Sigmoid colon (tissue), 7 donors: ENCODE data around the gene NRG4. TPM values are rescaled to one million over a fixed set of nuclear protein-coding genes. Genes with fewer than 3 reads are reported as not detected.

Experiments used
- DNase-seq: peaks from one replicate; pipeline ENCODE4 v3.0.0-alpha.2; 2019
- H3K27ac ChIP-seq, 4 donors: fragments of 200-600 bp; sonication (generic); one replicate each; pipeline ENCODE4 v1.5.1; 2016 to 2019; ENCODE audit warnings: mild to moderate bottlenecking in 1 of 4
- H3K27me3 ChIP-seq, 3 donors: fragments of 200-600 bp; sonication (generic); one replicate each; pipeline ENCODE4 v1.5.1; 2019; ENCODE audit warnings: mild to moderate bottlenecking in 1 of 3
- H3K36me3 ChIP-seq, 4 donors: fragments of 200-600 bp; sonication (generic); one replicate each; pipeline ENCODE4 v1.5.1; 2016 to 2019
- H3K4me1 ChIP-seq, 4 donors: fragments of 200-600 bp; sonication (generic); one replicate each; pipeline ENCODE4 v1.5.1; 2017 to 2019
- H3K4me3 ChIP-seq, 4 donors: fragments of 200-600 bp; sonication (generic); one replicate each; pipeline ENCODE4 v1.5.1; 2017 to 2019; ENCODE audit warnings: mild to moderate bottlenecking in 2 of 4, moderate library complexity in 1 of 4
- H3K9me3 ChIP-seq, 4 donors: fragments of 200-600 bp in 3 of 4; sonication (generic) in 3 of 4; one replicate each; pipeline versions ENCODE4 v1.5.1 to v1.6.1; 2013 to 2019
- CTCF ChIP-seq, 4 experiments: fragments of 450-650 bp in 3 of 4; fragments of 200-600 bp in 1 of 4; IDR thresholded peaks; one replicate each; pipeline ENCODE4 v1.5.1; 2016 to 2019; ENCODE audit warnings: antibody characterized with exemption in 4 of 4, mild to moderate bottlenecking in 3 of 4, moderate library complexity in 2 of 4
- EP300 ChIP-seq, 4 donors: sonication (generic); formaldehyde crosslinking; IDR thresholded peaks; one replicate each; pipeline ENCODE4 v1.6.1; 2017; ENCODE audit warnings: antibody characterized with exemption in 4 of 4
- POLR2A ChIP-seq, 2 donors: fragments of 450-650 bp; IDR thresholded peaks; one replicate each; pipeline ENCODE4 v1.6.1; 2016; ENCODE audit warnings: antibody characterized with exemption in 2 of 2, mild to moderate bottlenecking in 2 of 2, moderate library complexity in 2 of 2
- POLR2AphosphoS5 ChIP-seq, 4 donors: sonication (generic); formaldehyde crosslinking; IDR thresholded peaks; one replicate each; pipeline ENCODE4 v1.6.1; 2017; ENCODE audit warnings: antibody characterized with exemption in 4 of 4
- WGBS, 2 donors: extraction: QIAGEN DNeasy Blood & Tissue Kit; methylation state at CpG; one replicate each; pipeline ENCODE4 v1.1.7; 2013; 5-methylcytosine and 5-hydroxymethylcytosine counted together
- intact Hi-C: fragments of 100-400 bp; cut with DNase I; formaldehyde crosslinking; loops from one replicate; pipeline ENCODE4 v1.15.1; 2023
- polyA plus RNA-seq, 3 donors: library from polyadenylated mRNA; stranded (reverse); fragments of 200-250 nt; gene quantifications; one replicate each; pipeline ENCODE4 v1.2.3, GENCODE V29; 2013
- total RNA-seq, 4 donors: library from RNA; depleted of rRNA; stranded (reverse); fragments of >200 nt; gene quantifications; one replicate each; pipeline ENCODE4 v1.1.0, GENCODE V29; 2016
- donor health status: healthy with polysubstance abuse.
- donor health status: Bipolar disorder and iron deficiency.
- donor health status: healthy.

NRG4 gene
- total and polyA plus RNA-seq, 7 donors: 0.76 to 3.9 (median 3.0) TPM; not detected in 4

DNA sequence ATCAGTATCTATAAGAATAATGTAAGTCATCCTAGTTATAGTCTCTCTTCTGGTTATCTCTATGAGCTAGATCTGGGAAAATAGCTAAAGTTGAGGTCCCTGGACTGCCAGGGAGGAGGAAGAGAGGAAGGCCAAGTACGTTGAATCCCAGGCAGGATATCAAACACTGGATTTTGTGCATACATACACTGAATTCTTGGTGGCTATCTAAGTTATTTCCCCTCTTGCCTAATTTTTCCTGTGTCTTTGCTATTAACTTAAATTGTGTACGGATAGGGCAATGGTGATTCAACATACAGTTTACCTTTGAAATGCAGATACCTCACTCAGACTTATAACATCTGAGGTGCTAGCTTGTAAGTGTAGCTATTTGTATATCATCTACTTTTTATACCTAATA lies 81.4 kb downstream of the NRG4 start:
- TF ChIP-seq POLR2A (IDR thresholded peaks at IDR 0.05) (no peak), POLR2AphosphoS5 (IDR thresholded peaks at IDR 0.05) (no peak), CTCF (IDR thresholded peaks at IDR 0.05) (no peak), EP300 (IDR thresholded peaks at IDR 0.05) (no peak)
- no peak for DNase-seq
- Histone ChIP-seq H3K27me3 (no peaks in the 10 kb centered on the region), H3K27ac (no peak overlapping the region), H3K4me1 (peaks cover 0 to 9% (median 7%) of the 10 kb centered on the region in 4 donors), H3K4me3 (no peak overlapping the region), H3K9me3 (no peaks in the 10 kb centered on the region), H3K36me3 (peaks cover 0 to 58% (median 6%) of the 10 kb centered on the region in 4 donors)
- 91 to 95% methylated on average over 2 of the region's 2 CpGs for WGBS, 2 donors
- intact Hi-C loops: no loop called here

GRCh38 chr15:75929799-75930565 lies 82.2 kb downstream of the NRG4 start:
- DNase-seq: no peak
- intact Hi-C loops: no loop called here
- no peak overlapping the region for H3K27ac ChIP-seq
- 68 to 72% methylated on average over 5 of the region's 5 CpGs for WGBS, 2 donors
- peaks cover 0 to 50% (median 6%) of the 10 kb centered on the region in 4 donors for H3K36me3 ChIP-seq
- H3K27me3 ChIP-seq: no peaks in the 10 kb centered on the region
- no peak for TF ChIP-seq POLR2A (IDR thresholded peaks at IDR 0.05)
- no peak for TF ChIP-seq POLR2AphosphoS5 (IDR thresholded peaks at IDR 0.05)
- TF ChIP-seq EP300 (IDR thresholded peaks at IDR 0.05): no peak
- TF ChIP-seq CTCF (IDR thresholded peaks at IDR 0.05): no peak
- H3K4me1 ChIP-seq: peaks cover 0 to 16% (median 11%) of the 10 kb centered on the region in 4 donors
- H3K9me3 ChIP-seq: no peaks in the 10 kb centered on the region
- no peak overlapping the region for H3K4me3 ChIP-seq

DNA sequence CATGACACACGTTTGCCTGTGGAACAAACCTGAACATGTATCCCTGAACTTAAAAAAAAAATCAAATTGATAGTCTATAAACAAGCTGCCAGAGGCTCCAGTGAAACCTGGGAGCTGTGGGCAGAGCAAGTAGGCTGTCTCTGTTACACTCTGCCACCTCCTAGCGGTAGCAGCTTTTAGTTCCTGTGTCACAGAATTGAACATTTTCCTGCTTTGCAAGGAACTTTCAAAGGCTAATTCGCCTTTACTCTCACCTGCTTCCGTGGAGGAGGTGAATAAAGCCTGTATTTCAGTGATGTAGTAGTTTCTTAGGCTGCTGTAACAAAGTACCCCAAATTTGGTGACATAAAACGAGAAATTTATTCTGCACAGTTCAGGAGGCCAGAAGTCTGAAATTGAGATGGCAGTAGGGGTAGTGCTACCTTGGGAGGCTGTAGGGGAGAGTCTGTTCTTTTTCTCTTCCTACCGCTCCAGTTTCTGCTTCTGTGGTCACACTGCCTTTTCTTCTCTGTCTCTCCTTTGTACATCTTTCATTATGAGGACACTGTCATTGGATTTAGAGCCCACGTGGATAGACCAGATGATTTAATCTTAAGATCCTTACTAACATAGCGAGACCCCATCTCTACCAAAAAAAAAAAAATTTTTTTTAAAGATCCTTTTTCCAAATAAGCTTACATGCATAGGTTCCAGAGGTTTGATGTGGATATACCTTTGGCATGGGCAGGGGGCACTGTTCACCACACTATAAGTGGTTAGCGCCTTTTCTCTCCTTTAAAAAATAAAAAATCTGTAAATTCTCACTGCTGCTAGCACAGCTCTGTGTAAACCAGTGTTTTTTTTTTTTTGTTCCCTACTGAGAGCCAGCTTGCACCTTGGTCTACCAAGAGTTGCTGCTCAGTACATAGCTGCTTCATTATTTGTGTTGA lies 83.3 kb downstream of the NRG4 start:
- Histone ChIP-seq H3K36me3 (peaks cover 0 to 39% (median 4%) of the 10 kb centered on the region in 4 donors), H3K27me3 (no peaks in the 10 kb centered on the region), H3K4me1 (peaks cover 0 to 24% (median 14%) of the 10 kb centered on the region in 4 donors), H3K4me3 (no peak overlapping the region), H3K27ac (no peak overlapping the region), H3K9me3 (no peaks in the 10 kb centered on the region)
- intact Hi-C loops: no loop called here
- no peak for DNase-seq
- WGBS, 2 donors: 70 to 77% methylated on average over 9 of the region's 9 CpGs
- TF ChIP-seq POLR2A (IDR thresholded peaks at IDR 0.05) (no peak), POLR2AphosphoS5 (IDR thresholded peaks at IDR 0.05) (no peak), EP300 (IDR thresholded peaks at IDR 0.05) (no peak), CTCF (IDR thresholded peaks at IDR 0.05) (no peak)

- H3K36me3 ChIP-seq: peaks cover 0 to 26% (median under 1%) of the 10 kb centered on the region in 4 donors
- H3K27me3 ChIP-seq: no peaks in the 10 kb centered on the region
- intact Hi-C loops: no loop called here
- H3K4me1 ChIP-seq: peaks cover 0 to 27% (median 16%) of the 10 kb centered on the region in 4 donors
- H3K27ac ChIP-seq: no peak overlapping the region
- no peak for DNase-seq
- whole genome bisulfite sequencing, 2 donors: 79 to 94% methylated on average over 4 of the region's 4 CpGs
- H3K9me3 ChIP-seq: no peaks in the 10 kb centered on the region
- H3K4me3 ChIP-seq: no peak overlapping the region
- TF ChIP-seq CTCF (IDR thresholded peaks at IDR 0.05) (no peak), EP300 (IDR thresholded peaks at IDR 0.05) (no peak), POLR2A (IDR thresholded peaks at IDR 0.05) (no peak), POLR2AphosphoS5 (IDR thresholded peaks at IDR 0.05) (no peak)
Measured at GRCh38 chr15:75927601-75928000, 84.6 kb downstream of the NRG4 start.
